ENCODE data around the gene SV2C.
"Not testable (repeated sequence)": the region's sequence is repeated elsewhere in the genome, so short reads cannot be mapped to it uniquely, and the experiment has no call there.

SV2C gene

DNA sequence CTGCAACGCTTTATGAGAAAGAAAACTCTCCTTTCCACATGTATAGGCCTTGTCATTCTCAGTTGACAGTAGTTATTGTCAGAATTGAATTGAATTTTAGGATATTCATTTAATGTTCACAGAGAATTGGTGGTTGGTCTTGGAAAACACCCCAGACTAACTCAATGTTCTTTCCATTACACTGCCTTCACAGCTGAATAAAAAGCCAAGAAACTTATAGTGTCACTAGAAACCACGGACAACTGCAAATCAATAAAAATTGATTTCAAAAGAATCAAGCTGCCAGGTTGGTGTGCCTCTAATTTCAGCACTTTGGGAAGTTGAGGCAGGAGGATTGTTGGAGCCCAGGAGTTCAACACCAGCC lies 281.0 kb downstream of the SV2C start:
- Histone ChIP-seq H3K4me3 (no peak overlapping the region), H3K27ac (no peak overlapping the region)

DNA sequence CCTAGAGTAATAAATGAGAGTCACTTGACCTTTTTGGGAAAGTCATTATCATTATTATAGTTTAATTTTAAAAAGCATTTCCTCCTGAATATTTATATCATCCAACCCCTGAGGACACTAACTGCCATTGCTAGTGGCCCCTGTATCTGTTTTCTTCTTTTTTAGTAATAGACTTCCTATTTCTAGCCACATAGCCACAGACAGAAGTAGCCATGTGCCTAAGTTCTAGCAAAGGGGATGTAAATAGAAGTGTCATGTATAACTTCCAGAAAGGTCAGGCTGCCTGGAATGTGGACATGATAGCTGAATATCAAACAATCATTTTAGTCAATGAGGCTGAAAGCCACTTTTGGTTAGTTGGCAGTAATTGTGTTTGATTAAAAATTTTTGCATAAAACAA lies 282.4 kb downstream of the SV2C start:
- Histone ChIP-seq H3K27ac (no peak overlapping the region), H3K4me3 (no peak overlapping the region)

DNA sequence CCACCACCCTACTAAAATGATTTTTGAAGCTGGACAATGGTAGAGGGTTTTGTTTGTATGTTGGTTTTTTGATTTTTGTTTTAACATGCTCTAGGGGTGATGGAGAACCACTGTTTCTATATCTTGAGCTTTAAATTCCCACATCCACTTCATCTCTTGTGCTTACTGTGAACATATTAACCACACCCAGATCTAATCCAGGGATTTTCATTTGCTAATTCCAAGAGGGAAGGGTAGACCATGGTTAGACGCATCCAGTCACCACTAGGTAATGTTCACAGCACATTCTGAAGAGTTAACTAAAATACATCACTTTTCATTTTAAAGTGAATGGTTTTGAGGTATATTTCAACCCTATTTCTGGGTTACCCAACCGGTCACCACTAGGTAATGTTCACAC lies 283.4 kb downstream of the SV2C start:
- Histone ChIP-seq H3K27ac (no peak overlapping the region), H3K4me3 (no peak overlapping the region)

DNA sequence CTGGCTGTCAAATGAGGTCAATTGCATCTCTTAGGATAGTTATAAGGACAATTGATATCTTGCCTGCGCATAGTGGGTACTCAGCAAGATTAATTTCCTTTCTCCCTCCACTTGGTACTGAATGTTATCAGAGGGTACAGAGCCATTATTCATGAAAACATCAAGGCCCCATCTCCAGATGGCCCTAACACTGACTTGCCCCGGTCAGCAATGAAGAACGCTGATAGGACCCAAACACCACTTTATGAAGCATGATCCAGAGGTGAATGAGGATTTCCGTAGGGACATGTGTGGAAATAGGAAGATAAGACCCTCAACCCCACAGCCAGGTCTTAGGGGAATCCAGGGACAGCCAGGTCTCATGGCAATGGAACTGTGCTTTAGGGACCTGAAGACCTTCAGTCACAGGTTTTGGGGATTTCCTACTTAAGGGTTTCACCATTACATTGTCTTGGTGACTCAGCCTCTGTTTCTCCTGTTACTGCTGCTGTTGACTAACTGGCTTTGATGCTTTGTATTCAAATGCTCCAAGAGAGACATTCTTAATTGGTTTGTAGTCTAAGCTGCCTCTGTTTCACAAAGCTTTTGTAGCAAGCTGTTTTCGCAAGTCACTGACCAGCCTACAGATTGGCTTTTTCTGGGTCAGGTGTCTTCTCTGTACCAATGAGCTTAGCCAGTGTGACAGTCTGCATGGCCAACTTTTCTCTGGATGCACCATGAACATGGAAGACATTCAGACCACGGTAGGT lies 284.6 kb downstream of the SV2C start:
- H3K4me3 ChIP-seq = no peak overlapping the region

DNA sequence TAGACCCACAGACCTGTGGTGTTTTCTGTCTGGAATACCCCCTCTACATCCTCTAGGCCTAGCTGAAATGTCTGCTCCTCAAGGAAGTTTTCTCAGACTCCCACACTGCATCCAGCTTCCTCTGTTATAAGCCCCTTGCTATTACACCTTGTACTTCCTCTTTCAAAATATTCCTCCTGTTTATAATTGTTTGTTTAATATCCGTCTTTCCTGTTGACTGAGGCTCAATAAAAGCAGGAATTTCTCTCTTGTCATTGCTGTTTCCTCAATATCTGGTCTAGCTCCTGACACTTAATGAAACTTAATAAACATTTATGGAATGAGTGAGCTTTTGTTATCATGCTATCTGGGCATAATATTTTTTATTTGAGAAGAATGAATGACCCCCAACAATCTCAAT lies 285.8 kb downstream of the SV2C start:
- no peak overlapping the region for H3K27ac ChIP-seq
- H3K4me3 ChIP-seq = no peak overlapping the region

More for the DNA sequence above, 284.6 kb downstream of the SV2C start:
- H3K27ac ChIP-seq = no peak overlapping the region

DNA sequence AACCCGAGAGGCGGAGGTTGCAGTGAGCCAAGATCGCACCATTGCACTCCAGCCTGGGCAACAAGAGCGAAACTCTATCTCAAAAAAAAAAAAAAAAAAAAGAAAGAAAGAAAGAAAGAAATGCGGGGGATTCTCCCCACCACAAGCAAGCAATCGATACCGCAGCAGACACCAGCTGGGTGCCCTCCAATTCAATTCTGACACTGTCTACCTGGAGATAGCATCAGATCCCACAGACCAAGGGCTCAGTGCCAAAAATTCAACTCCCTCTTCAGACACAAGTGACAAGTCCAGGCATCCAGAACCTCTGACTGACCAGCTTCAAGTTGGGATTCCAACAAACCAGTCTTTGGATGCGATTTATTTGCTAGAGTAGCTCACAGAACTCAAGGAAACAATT lies 286.5 kb downstream of the SV2C start:
- not testable (repeated sequence) for H3K27ac ChIP-seq, H3K4me3 ChIP-seq

DNA sequence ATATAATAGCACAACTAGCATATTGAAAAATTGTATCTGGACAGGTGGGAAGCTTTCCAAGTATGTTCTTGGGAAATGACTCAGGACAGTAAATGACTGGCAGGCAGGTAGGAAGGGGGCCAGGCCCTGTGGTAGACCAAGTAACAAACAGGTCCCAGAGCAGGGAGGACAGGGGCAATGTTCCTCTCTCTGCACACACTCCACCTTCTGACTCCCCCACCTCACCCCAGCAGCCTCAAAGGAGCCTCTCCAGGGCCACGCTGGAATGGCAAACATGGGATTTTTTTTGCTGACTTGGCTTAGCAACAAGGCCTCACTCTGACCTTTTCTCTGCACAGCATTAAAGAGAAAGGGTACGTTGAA lies 288.8 kb downstream of the SV2C start:
- peak overlapping the region in 5 of 21 experiments; percentile 7 to 34 (median 10) for H3K27ac ChIP-seq
- no peak overlapping the region for H3K4me3 ChIP-seq

DNA sequence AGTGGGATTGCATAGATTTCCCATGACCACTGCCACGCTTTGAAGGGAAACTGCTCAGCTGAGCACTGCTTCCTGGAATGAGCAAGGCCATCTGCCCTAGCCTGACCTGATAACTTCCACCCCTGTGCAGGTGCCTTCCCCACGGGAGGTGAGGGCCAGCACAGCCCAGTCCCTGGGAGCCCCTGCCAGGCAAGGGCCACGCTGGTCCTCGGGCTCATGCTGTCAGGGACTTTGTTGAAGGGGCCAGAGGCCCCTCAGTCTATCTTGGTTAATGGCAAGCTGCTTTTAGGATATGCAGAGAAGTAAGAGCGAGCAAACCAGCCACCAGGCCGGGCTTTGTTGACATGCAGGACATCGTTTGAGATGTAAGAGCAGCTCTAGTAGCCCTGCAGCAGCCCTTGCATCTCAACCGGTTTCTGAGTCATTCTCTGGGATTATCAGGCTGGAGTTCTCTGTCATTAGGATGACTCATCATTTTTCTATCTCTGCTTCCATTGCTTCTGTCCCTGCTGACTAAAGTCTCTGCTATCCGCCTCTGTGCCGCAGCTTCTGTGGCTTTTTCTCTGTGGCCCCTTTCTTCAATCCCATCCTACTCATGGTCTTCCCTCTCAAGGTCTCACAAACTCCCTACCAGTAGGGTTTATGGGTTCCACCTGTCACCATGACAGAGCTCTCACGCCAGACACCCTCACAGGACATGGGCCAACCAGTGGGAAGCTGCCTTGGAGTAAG lies 289.3 kb downstream of the SV2C start:
- no peak overlapping the region for H3K4me3 ChIP-seq
- H3K27ac ChIP-seq = peak overlapping the region in 5 of 21 experiments; percentile 7 to 34 (median 10)

DNA sequence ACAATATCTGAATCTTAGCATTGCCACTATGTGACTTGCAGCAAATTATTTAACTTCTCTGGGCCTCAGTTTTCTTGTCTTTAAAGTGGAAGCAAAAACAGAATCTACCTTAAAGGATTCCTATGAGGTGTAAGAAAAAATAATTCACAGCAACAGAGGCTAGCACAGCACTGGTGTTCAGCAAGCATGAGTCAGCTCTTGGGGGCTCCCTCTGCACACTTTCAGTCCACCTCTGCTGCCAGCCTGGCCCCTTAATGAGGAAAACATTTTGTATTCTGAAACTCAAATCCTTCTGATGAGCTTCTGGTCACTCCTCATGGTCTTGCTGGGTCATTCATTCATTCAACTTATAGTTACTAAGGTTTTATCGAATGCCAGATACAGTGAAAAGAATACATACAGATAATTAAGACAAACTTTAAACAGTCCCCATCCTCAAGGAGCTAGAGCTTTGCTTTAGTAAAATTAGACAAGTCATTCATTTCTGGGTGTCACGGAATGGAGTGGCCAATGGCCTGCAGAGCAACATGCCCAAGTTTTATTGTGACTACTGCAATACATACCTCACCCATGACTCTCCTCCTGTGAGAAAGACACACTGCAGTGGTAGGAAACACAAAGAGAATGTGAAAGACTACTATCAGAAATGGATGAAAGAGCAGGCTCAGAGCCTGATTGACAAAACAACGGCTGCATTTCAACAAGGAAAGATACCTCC lies 293.1 kb downstream of the SV2C start:
- H3K27ac ChIP-seq = no peak overlapping the region
- H3K4me3 ChIP-seq = no peak overlapping the region

DNA sequence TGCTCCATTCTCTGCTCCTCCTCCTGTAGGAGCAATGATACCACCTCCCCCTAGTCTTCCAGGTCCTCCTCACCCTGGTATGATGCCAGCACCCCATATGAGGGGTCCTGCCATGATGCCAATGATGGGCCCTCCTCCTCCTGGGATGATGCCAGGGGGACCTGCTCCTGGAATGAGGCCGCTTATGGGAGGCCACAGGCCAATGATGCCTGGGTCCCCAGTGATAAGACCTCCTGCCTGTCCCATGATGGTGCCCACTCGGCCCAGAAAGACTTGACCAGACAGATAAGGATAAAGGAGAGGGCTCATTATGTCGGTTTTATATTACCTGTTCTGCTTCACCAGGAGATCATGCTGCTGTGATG lies 293.7 kb downstream of the SV2C start:
- Histone ChIP-seq H3K27ac (no peak overlapping the region), H3K4me3 (no peak overlapping the region)

DNA sequence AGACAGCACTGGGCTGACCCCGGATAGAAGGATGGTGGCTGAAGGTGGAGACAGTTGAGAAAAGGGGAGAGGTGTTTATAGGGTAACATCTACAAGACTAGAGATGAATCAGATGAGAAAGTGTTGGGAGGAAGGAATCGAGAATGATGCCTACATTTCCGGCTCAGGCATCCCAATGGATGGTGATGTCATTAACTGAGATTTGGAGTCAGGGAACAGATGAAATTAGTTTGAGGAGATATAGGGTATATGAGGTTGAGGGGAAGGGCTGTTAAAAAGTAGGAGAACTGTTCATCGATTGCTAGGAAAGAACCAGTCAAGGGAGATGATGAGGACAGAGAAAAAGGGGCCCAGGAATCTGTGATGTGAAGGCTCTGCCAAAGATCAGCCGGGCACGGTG lies 295.2 kb downstream of the SV2C start:
- no peak overlapping the region for H3K4me3 ChIP-seq
- no peak overlapping the region for H3K27ac ChIP-seq

DNA sequence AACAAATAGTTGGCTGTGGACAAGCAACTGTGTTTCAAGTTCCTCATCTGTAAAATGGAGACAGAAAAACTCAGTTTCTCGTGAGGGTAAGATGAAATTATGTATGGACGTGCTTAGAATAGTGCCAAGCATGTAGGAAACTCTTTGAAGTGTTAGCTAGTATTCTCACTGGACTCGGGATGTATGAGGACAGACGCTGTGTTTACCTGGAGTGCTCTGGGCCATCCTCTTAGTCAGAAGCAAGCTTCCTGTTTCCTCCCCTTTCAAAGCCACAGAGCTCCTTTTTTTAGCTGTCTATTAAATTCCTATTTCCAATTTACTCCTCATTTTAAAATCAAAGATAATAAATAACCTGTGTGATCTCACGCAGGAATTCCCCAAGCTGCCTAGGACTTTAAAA lies 296.1 kb downstream of the SV2C start:
- Histone ChIP-seq H3K4me3 (no peak overlapping the region), H3K27ac (no peak overlapping the region)

DNA sequence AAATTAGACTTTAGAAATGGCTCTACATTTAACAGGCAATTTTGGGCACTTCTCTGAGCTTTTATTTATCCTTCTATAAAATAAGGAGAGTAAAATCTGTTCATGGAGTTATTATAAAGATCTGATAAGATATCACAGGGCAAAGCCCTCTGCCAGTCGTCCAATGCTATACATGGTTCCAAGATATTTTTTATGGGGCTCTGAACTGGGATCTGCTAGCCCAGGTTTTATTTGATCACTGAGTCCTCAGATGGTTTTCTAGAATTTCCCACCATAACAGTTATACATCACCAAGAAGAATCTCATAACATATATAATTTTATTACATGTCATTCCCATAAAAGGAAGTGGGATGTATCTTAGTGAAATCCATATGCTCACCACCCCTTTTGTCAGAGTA lies 296.7 kb downstream of the SV2C start:
- no peak overlapping the region for H3K4me3 ChIP-seq
- no peak overlapping the region for H3K27ac ChIP-seq

DNA sequence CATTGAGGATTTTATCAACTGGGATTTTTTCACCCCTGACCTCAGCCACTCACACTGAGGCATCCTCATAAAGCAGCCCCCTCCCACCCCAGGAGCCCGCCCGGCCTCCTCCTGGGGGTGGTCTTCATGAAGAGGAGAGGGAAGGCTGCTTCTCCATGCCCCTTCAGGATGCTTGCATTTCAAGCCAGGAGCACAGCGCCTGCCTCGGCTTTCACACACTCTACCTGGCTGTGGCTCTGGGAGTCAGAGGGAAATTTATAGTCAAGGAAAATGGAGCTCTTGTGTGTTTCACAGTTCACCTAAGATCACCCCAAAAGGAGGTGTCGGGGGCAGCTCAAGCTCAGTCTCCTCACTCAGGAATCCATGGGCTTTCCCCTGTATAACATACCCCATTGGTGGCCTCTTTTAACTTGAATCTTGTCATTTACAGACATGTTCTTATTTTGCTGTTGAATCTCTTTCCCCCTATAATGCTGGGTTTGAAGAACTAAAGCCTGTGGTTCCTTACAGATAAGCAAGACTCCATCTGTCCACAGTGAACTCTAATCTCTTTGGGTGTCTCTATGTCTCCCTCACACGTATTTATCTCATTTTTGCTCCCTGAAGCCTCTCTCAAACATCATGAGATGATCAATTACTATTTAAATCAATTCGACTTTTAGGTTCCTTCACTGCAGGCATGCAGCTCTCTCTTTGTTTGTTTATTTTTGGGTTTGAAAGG lies 297.3 kb downstream of the SV2C start:
- H3K4me3 ChIP-seq = no peak overlapping the region
- H3K27ac ChIP-seq = no peak overlapping the region

DNA sequence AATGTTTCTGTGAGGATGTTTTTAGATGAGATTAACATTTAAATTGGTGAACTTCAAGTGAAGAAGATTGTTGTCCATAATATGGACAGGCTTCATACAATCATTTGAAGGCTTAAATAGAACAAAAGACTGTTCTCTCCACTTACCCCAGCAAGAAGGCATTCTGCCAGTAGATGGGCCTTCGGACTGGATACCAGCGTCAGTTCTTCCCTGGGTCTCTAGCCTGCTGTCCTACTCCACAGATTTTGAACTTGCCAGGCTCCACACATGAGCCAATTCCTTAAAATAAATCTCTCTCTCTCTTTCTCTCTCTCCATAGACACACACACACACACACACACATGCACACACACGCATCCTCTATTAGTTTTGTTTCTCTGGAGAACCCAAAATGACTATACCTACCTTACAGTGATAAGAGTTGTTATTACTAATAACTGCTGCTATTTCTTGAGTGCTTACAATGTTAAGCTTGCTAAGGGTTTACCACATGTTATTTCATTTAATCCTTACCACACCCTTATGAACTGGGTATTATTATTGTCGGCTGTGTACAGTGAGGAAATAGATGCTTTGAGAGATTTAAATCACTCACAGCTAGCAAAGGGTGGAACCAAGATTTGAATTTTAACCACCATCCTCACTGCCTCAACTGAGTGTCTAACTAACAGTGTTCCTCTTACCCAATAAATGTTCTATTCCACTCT lies 300.1 kb downstream of the SV2C start:
- Histone ChIP-seq H3K4me3 (no peak overlapping the region), H3K27ac (no peak overlapping the region)

DNA sequence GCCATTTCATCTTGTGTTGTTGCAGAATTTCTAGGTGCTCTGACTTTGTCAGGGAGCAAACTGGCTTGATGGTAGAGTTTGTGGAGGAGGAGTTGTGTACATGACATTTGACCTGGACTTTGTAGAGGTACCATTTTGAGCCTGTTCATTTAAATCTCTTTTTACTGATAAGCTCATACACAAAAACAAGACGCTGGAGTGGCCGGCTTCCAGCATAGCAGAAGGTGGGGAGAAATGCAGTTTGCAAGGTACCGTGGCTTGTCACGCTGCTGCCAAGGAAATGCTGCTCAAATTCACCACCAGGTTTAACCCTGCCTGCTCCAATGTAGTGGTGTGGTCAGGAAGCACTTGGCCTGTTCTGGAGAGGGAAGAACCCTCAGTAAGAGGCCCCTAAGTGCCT lies 301.0 kb downstream of the SV2C start:
- H3K27ac ChIP-seq = peak overlapping the region in 1 of 21 experiments; percentile 20
- no peak overlapping the region for H3K4me3 ChIP-seq

DNA sequence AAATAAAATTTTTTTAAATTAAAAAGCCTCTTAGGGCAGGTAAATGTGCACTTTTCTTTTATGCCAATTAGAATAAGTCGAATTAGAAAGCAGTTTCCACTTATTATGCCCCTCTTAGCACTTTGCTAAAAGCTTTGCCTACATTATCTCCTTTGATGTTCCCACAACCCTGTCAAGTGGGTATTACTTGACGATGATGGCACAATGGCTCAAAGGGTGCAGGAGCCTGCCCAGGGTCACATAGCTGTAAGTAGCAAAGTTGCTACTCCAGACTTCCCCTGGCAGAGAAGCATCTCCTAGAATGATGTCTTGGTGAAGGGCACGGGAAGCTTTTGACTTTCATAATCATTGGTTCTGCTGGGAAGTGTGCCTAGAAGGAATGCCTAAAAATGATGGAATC lies 301.5 kb downstream of the SV2C start:
- Histone ChIP-seq H3K27ac (no peak overlapping the region), H3K4me3 (no peak overlapping the region)

DNA sequence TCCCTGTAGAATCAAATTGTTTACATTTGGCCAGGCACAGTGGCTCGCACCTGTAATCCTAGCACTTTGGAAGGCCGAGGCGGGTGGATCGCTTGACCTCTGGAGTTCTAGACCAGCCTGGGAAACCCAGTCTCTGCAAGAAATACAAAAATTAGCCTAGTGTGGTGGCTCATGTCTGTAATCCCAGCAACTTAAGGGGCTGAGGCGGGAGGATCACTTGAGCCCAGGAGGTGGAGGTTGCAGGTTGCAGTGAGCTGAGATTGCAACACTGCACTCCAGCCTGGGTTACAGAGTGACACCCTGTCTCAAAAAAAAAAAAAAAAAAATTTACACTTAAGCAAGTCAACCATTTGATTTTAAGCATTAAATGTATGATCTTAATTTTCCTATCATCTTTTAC lies 302.4 kb downstream of the SV2C start:
- no peak overlapping the region for H3K27ac ChIP-seq
- no peak overlapping the region for H3K4me3 ChIP-seq

DNA sequence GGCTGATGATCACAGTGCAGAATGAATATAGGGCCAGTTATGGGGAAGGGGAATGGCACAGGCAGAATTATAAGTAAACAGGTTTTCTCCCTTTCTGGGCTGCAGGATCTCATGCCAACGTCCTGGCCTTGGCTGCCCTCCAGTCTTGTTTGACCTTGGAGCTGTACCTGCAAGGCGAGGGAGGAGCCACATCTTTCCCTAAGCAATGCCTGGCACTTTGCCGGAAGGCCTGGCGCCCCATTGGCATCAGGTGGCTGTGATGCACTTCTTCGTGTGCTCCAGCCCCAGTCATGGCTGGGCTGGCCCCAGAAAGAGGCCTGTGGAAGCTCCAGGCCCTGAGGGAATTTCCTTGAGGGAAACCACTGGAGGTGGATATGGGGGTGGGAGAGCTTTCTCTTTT lies 303.2 kb downstream of the SV2C start:
- peak overlapping the region in 1 of 21 experiments; percentile 42 for H3K27ac ChIP-seq
- H3K4me3 ChIP-seq = no peak overlapping the region

DNA sequence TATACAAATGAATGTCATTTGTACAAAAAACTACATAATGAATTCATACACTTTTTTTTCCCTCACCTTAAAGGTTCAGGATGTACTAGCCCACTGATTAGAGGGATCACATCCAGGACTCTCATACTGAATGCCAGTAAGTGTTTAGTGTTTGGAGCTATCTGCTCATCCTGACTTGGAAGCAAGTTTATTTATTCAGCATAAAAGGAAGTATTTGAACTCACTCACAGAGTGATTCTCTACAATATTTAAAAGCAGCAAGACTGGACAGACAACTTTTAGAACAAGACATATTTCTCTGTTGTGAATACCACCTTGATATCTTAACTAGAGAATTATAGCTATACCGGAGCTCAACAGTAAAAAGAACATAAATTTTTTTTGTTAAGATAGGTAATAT lies 305.1 kb downstream of the SV2C start:
- Histone ChIP-seq H3K4me3 (no peak overlapping the region), H3K27ac (no peak overlapping the region)

Data from skin epidermis (tissue), 12 donors.